Measurements from ENCODE around the gene ZMYND10.

Gene ZMYND10

DNA sequence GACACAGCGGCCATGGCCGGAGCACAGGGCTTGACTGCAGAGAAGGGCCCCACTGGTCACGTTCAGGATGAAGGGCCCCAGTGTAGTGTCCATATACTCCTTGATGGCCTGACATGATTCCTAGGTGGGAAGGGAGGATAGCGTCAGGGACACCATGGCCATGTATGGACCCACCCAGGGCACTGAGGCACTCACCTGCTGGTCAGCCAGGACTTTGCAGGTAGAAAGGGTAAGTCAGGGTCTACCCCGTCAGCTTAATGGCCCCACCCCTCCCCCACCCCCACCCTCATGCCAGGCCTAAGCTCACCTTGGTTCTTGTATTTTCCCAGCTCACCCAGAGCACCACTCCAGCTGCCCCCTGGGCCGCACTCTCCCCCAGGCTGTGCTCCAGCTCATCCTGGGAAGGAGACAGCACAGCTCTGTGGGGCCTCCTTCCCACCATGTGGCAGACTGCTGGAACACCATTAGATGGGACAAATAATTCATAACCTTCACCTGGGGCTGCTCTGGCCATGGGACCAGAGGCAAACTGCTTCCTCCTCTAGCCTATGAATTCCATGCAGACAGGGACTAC, 44.8 kb downstream of the ZMYND10 start:
- DNase-seq, result no peak

DNA sequence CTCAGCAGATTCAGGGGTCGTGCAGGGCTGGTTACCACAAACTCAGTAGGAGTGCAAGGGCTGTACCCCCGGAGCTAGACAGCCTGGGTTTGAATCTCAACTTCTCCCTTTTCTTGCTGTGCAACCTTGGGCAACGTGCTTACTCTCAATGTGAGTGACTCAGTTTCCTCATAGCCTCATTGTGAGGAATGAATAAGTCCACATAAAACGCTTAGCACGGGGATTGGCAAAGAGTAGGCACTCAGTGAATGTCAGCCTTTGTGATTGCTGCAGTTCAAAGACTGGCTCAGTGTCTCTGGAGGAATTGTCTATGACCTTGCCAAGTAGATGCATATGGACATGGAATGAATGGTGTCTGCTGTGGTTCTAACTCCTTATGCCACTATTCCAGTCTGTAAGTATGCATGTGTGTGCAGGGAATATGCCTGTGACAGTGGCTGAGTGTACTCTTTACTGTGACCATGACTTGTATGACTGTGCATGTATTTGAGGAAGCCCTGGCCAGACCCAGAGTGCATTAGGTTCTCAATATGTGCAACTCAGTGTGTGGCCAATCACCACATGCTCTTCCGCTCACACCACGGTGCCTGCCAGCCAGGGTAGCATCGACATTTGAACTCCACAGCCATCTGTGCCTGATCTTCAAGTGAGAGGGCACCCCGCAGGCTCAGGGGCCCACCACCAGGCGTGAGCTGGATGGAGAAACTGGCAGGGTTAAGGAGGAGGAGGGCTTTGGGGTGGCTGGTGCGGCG, 45.4 kb downstream of the ZMYND10 start:
- DNase-seq, result no peak

DNA sequence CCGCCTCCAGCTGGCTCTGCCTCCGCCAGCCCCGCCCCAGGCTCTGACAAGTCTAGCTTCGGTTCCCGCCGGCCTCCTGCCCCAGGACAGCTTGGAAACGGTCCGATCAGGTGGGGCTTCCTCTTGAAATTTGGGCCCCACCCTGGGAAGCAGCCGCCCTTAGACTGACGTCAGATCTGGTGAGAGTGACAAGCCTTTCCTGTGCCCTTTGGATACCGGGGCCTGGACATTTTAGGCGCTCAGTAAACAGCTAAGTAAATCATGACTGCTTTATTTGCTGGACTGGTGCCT, 45.9 kb downstream of the ZMYND10 start:
- DNase-seq, result no peak

DNA sequence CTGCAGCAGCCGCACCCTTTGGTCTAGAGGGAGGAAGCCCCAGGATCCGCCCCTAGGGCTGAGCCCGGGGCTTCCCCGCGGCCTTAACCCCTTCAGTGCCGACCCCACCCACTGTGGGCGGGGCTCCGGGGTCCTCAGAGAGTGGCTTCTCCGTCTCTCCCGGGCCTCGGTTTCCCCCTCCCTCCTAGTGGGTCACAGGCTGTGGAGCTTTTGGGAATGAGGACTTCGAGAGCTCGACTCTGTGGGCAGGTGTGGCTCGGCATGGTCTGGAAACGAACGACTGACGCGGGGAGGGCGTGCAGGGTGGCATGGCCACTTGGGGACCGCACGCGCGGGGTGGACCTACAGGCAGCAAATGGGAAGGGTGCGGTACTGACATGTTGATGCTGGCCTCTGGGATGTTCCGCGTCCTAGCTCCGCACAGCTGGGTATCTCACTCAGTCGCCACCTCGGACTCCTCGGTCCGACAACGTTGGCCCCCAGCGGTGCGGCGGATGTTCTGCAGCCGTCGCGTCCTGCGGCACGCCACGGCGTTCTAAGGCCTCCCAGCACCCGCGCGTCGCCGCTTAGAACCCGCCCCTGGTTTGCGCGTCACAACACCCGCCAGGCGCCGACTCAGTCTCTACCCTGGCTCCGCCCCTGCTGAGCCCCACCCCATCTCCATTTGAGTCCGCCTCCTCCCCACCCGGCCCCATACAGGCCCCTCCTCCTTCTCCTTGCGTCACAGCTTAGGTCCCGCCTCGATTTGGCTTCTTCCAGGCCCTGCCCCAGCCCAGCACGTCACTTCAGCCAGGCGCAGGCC, 46.5 kb downstream of the ZMYND10 start, which contains the start of the genes HYAL3 and NAA80:
Gene HYAL3 (minus strand): TSS at position 570 of the 802 bp plus-strand sequence. CDS start 3,803 bp downstream, outside the sequence.
Gene NAA80 (minus strand): TSS at position 570 of the 802 bp plus-strand sequence. CDS start 1,942 bp downstream, outside the sequence.
- DNase-seq, result peak; percentile 93

DNA sequence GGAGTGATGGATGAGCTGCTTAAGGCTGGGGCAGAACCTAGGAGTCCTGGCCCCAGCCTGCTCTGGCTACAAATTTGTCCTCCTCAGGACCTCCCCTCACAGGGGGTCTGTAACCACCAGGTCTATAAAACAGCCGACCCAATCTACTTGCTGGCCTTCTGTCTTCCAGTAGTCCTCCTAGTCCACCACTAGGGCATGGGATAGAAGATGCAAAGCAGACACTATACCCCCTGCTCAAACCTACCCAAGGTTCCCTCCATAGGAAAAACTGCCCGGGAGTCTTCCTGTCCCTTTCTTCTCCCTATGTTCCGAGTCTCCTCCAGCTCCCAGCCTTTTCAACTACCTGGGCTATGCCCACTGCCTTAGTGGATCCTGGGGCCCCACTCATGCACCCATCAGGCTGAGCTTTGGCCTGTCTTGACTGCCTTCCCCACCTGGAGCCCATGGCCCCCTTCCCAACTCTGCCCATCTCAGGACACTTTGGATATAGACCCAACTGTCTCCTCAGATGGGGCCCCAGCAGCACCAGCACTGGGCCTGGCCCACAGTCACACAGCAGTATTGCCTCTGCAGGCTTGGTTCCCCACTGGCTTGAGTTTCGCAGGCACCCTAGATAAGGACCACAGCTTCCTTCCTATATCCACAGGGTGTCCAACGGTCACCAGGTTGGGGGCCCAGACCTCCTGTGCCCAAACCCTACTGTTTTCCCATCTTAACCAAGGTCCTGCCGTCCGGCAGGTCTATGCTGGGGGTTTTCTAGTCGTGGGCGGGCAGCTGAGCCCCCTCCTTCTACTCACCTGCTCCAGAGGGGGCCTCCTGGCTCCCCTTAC, 47.4 kb downstream of the ZMYND10 start:
- no peak for DNase-seq

DNA sequence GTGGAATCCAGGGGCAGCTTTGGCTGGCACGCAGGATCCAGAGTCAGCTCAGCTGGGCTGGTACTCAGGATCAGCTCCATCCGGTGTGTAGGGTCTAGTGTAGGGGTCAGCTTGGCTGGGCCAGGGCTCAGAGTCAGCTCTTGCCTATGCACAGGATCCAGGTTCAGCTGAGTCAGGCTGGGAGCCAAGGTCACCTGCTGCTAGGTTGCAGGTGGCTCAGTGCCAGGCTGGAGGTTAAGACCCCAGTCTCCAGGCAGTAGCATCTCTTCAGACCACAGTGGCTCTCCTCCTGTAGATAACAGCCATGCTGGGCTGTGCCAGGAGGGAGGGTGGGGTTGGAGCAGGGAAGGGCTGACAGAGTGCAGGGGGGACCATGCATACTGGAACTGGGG, 48.2 kb downstream of the ZMYND10 start:
- DNase-seq, result no peak

DNA sequence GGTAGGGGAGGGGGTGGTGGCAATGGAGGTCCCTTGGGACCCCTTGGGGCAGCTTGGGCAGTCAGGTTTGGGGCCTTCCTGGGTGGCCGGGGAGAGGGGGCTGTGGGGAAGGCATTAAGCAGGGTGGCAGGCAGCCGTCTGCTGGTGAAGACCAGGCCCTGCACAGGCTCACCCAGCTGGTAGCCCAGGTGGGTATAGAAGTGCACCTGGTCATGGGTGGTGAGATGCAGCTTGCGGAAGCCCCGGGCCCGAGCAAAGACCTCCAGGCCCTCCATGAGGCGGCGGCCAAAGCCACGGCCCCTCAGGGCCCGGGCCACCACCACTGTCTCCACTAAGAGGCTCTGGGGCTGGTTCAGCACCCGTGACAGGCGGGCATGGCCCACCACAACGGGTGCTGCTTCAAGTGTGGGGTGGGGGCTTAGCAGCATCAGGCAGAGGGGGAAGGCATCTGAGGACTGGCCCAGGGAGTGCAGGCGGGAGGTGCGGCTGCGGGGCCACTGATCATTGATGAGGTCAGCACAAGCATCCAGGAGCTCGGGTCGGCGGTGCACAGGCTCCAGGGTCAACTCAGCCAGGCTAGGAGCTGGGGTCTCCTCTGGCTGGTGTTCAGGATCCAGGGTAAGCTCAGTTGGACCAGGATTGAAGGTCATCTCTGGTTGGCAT, 48.7 kb downstream of the ZMYND10 start:
- DNase-seq, result no peak

DNA sequence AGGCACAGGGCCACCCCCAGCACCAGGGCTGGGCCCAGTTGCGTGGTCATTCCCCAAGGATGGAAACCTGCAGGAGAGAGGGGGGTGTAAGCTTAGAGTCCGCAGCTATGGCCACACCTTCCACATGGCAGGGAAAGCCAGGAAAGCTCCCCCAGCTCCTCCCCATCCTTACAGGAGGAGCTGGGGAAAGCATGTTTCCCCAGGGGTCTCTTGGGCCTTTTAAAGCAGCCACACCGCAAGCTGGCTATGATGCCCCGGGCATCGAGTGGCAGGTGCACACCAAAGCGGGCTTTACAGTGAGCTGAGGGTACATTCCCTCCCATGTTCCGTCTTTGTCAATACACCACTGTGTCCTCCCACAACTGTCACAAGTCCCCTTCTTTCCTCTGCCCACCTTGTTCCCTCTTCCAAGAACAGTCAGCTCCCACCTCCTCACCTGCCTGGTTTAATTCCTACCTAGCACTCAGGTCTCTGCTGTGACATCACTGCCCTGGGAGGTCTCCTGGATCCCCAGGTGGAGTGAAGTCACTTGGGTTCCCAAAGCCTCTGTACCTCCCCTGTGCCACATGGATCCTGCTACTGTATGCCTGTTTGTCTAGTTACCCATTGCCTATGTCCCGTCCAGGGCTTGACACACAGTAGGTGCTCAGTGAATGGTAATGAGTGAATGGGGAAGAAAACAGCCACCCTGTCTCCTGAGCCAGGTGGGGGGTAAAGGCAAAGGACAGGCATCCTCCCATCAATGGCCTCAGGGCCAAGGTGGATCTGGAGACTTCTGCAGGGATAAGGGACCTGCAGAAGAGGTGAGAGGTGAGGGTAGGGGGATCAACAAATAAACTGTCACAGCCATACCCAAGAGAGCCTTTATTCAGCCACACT, 49.7 kb downstream of the ZMYND10 start:
- no peak for DNase-seq

DNA sequence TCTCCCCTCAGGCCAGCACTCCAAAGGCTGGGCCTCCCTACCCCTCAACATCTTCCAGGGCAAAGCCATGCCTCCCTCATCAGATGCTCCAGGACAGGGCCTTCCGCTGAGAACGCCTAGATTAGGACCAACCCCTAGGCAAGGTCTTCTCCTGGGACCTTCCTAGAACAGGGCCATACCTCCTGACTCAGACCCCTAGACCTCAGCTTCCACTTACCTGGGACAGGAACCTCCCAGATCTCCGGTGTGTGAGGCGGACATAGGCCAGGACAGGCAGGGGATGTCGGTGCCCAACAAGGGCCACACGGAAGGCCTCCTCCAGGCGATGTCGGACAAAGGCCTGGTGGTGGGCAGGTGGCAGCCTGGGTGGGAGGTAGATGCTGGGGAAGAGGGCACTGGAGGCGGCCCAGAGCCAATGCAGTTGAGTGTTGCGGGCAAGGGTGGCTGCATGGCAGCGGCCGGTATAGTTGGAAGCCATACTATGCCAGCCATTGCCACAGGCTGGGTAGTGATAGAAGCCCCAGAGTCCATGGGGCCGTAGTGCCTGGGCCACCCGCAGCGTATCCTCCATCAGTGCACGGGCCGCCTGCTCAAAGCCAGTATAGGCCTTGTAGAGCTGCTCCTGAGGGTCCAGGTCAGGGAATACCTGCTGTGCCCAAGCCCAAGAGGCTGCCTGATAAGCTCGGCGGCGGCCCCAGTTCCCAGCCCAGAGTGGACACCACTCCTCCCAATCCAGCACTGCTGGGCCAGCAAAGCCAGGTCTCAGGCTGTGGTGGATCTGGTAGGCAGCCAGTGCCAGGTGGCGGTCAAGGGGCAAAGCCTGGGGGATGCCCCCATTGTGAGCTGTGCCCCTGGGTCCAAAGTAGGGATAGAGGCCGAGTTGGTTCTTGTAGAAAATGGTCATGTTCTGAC, 50.8 kb downstream of the ZMYND10 start:
- no peak for DNase-seq

DNA sequence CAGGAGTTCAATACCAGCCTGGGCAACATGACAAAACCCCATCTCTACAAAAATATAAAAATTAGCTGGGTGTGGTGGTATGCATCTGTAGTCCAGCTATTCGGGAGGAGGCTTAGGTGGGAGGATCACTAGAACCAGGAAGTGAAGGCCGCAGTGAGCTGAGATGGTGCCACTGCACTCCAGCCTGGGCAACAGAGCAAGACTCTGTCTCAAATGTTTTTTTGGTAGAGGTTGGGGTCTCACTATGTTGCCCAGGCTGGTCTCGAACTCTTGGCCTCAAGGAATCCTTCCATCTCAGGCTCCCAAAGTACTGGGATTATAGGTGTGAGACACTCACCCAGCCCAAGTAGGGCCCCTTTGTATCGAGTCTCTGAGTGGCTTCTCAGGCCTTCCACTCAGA, 51.4 kb downstream of the ZMYND10 start:
- no peak for DNase-seq

DNA sequence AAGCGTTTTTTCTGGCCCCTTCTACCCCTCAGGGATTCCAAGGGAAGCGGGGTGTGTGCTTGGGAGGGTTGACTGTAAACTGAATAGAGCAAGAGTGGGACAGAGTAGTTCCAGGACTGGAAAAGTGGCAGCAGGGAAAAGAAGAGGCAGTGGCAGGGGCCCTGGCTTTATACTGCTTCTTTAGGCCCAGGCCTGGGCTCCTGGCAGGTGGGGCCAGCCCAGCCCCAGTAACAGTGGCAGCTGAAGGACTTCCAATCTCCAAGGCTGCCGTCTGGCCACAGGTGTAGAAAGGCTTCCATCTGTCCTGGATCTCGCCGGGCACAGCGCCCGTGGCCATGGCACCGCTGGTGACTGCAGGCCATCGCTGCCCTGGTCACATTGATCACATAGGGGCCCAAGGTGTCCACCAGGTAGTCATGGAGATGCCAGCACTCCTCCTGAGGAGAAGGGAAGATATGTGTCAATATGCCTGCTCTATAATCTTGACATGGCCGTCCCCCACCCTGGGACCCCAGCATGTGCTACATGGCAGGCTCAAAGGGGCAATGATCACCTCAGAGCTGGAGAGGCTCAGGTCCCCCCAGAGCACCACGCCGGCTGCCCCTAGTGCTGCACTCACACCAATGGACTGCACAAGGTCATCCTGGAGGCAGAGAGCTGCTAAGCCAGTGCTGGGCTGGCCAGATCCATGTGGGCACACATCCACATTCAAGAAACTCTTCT, 52.3 kb downstream of the ZMYND10 start:
- no peak for DNase-seq

DNA sequence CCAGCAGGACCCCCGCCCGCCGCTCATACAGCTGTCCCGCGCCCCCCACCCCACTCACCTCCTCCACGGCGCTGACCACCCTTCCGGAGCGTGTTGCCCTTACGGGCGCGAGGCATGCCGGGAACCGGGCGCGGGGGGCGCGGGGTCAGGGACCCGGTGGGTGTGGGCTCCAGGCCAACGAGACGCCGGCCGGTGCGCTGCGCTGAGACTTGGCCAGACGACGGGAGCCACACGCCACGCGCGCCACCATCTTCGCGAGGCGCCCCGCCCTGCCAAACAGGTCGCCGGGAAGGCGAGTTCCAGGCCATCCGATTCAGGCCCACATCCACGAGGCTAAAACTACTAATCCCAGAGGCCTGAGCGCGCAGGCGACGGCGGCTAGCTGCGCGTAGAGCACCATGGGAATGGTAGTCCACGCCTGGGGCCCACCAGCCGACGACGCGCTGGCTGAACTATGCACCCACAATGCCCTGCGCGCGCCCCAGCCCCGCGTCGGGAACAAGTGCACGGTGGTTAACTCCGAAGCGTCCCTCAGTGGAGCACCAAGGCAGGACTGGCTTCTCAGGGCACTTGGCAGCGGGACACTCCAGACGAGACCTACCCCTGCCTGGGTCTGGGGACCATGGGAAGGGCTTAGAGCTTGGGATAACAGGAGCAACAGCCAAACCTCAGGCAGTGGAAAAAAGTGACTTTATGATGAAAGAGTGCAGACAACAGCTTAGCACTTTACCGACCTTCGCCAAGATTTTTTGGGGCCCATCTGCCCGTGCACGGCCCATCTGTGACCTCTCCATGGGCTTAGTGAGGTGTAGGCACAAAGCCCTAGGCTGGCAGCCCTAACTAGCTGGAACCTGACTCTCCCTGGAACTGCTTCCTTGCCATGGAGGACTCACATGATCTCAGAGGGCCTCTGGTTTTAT, 53.1 kb downstream of the ZMYND10 start, which contains the start of gene IFRD2:
Gene IFRD2 (minus strand): TSS at position 271 of the 920 bp plus-strand sequence. CDS start 155 bp downstream, at position 116.
- DNase-seq, result peak; percentile 82

Measured in NCI-H2171 (cell line).